Astrocyte of the hippocampus (primary cell): Measurements from ENCODE around the gene GLDN.
A peak's percentile ranks its signal among the peaks of the same experiment; 100 is the strongest.

ENCODE experiments used
- DNase-seq: peaks from one replicate; pipeline ENCODE4 v3.0.0; 2011; ENCODE audit warnings: low read depth, low spot score

GLDN gene

GRCh38 chr15:51444807-51445206 is 103.4 kb downstream of the GLDN start:
- DNase-seq = no peak

DNA sequence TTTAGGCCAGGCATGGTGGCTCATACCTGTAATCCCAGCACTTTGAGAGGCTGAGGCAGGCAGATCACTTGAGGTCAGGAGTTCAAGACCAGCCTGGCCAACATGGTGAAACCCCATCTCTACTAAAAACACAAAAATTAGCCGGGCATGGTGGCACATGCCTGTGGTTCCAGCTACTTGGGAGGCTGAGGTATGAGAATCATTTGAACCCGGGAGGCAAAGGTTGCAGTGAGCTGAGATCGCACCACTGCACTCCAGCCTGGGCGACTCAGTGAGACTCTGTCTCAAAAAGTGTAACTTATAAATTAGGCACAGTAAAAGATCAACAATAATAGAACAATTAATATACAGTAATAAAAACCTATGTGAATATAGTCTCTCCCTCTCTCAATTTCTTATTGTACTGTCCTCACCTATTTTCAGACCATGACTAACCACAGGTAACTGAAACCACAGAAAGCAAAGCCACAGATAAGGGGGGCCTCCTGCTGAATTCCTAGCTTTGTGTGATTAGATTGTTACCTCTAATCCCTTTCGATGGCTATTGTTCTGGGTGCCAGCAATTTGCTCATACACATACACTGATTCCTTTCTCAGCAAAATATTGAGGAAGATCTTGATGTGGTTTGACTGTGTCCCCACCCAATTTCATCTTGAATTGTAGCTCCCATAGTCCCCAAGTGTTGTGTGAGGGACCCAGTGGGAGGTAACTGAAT is 104.7 kb downstream of the GLDN start:
- peak; percentile 28 for DNase-seq

DNA sequence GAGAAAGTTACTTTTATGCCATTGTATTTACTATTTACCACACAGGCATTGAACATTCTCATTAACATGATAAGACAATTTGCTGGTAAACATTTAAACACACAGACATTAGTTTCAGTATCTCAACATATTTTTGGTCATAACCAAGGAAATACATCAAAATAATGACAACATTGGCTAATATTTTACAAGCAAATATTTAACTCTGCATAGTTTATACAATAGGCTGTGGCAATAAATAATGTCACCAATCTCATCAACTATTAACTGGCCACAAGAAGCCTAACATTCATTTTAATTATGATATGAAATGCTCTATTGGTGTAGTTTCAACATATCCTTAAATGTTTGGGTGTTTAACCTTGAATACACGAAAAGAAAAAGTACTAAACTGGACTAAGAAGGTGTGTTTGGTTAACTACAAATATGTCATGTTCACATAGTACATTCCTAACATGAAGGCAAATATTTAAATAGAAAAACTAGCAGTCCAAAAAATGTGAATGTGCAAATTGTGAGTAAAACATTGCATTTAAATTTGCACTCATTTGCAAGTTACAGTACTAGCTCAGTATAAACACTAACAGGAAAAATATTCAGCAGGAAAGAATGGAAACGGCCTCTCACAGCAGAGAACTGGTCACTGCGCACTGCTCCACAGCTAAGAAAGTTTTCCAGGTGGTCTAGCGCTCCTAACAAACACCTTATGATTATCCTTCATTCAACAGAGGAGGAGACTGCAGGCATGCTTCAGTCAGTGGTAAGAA is 106.6 kb downstream of the GLDN start:
- no peak for DNase-seq

DNA sequence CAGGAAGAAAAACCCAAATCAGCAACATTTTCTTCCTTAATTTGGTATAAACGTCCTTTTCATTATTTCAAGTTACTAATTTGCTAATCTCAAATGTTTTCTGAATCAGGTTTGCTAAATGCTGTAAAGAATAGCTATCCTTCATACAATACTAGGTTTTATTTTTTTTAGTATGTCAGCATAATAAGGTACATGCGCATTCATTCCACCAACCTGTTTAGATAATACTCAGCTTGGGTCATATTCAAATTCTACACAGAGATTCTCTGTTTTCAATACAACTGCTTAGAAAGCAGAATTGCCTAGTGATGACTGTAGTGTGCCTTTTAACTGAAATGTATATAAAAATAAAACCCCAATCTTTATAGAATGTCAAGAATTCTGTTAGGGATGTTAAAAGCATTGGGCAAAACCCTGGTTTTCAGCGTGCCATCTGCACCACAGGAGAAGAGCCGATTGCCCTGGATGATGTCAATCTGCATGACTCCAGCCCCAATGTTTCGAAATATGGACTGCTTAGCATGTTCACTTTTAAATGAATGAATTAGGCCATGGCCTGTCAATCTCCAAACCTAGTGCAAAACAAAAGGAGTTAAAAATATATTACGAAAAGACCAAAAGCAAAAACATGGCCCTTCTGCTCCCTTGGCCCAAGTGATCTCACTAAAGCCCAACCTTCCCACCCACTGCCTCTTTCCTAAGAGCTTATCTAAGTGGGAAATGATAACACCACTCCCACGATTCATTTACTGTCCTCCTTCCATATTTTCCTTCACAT is 107.4 kb downstream of the GLDN start:
- DNase-seq = no peak

DNA sequence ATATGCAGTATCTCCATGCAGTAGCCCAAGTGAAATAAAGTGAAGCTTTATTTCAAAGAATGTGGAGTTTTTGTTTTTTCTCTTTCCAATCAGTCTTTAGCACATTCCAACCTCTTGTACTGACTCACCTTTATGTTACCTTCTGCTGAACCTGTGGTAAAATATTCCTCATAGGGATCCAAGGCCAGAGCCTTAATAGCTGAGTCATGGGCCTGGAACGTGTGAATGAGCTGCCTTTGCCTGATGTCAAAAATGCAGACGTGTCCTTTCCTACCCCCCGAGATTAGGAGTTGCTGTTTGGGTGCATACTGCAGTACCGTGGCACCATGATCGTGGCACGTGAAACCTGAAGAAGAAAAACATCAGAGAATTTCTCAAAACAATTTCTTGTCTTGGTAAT is 108.5 kb downstream of the GLDN start:
- DNase-seq = peak; percentile 76
